GM10266 (cell line): ENCODE measurements around the gene UROC1.

Experiments
- DNase-seq: peaks from one replicate; pipeline ENCODE4 v3.0.0; 2012; ENCODE audit errors: extremely low spot score
- CTCF ChIP-seq: IDR thresholded peaks from 2 replicates; pipeline ENCODE4 v1.5.1; 2012; ENCODE audit warnings: mild to moderate bottlenecking, low read depth; ENCODE audit not compliant: control insufficient read depth, insufficient read depth; ENCODE audit errors: missing control alignments

Gene UROC1

DNA sequence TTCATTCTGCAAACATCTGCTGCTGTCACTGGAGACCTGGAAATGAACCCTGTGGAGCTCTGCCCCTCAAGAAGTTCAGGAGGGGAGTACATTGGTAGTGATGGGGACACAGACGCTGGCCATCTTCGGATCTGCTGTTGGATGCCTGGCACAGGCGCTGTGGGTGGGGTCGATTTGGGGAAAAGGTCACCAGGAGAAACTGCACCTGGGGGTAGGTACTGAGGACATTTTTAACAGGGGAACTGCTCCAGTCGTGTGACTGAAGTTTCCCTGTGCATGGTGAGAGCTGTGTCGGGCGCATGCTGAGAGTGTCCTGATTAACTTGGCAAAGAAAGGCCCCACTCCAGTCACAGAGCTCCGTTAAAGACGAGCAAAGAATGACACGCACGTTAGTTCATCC is 3.4 kb downstream of the UROC1 start:
- DNase-seq = no peak
- no peak for TF ChIP-seq CTCF

GRCh38 chr3:126512916-126513650 is 4.5 kb downstream of the UROC1 start:
- TF ChIP-seq CTCF = no peak
- DNase-seq = no peak

DNA sequence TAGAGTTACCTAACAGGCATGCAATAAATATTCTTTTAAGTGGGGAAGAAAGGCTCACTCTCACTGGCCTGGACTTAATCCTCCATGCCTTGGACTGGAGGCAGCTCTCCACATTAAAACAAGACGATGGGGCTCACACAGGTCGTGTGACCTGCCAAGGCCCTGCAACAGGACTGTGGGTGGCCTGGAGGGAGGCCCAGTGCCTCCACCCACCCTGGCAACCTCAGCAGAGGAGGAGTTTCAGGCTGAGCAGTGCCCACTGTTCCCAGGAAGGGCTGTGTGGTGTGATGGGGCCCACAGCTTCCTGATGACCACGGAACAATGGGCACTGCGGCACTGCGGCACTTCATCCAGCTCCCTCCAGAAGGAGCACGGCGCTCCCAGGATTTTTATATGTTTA is 5.5 kb downstream of the UROC1 start:
- no peak for TF ChIP-seq CTCF
- no peak for DNase-seq

DNA sequence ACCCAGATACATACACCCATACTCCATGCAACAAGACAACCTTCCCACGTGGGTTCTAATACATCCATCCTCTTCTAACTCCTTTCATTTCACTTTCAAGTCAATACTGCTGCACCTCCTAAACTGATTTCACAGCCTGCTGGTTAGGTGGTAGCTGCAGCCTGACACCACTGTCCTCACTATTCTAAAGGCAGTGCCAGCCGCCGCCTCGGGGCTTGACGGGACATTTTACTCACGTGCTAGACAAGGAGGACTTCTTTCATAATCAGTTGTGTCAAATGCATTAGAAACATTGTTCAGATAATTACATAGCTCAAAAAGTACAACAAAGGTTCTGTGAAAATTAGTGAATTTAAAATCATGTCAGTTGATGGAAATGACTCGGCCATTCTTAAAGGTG is 6.3 kb downstream of the UROC1 start:
- TF ChIP-seq CTCF = no peak
- no peak for DNase-seq

DNA sequence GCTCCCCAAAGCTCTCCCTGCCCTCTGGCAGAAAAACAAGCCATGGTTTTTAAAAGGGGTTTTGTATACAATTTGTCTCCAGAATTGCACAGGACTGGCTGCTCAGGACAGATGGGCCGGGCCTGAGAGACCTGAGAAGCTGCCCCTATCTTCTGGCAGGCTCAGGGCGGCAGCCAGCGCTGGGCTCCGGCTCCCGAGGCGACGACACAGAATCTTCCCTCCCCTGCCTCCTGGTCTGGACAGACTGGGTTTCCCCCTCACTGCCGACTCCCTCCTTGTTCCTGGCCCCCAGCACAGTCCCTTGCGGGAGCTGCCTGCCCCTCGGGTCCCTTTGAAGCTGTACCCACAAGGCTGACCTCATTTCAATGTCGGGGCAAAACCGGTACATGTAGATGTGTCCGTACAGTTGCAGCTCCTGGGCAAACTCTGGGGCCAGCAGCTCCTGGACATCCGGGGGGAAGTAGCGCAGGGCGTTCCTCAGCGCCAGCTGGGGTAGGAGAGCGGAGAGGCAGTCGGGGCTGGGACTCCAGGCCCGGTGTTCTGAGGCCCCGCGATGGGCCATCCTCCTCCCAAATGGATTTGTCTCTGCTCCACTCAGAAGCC is 7.2 kb downstream of the UROC1 start:
- TF ChIP-seq CTCF = no peak

DNA sequence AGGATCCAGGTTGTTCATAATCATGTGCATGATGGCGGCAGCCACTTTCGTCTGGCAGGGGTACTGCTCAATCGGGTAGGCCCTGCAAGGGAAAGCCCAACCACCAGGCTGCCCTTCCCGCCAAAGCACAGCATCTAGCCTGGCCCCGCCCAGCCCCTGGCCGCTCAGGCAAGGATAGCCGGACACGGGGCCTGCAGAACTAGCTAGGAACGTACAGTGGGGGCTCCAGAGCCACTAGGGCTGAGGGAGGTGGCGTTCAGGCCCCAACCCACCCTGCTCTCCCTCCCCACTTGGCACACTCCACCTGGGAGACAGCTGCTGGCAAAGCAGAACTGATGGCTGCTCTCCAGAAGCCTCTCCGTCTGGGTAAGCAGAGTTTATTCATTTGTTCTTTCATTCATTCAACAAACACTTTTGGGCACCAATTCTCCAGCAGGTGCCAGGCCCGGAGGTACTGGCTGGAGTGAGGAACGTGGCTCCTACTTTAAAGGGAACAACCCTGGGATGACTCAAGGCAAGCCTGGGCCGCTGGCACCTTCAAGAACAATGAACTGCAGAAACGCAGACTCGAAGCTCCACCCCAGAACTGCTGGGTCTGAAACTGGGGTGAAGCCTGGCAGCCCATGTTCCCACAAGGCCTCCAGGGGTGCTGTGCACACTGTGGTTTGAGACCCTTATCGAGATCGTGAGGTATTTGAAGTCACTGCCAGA is 7.8 kb downstream of the UROC1 start:
- TF ChIP-seq CTCF = no peak
- no peak for DNase-seq

More for the DNA sequence above, 7.2 kb downstream of the UROC1 start:
- no peak for DNase-seq

DNA sequence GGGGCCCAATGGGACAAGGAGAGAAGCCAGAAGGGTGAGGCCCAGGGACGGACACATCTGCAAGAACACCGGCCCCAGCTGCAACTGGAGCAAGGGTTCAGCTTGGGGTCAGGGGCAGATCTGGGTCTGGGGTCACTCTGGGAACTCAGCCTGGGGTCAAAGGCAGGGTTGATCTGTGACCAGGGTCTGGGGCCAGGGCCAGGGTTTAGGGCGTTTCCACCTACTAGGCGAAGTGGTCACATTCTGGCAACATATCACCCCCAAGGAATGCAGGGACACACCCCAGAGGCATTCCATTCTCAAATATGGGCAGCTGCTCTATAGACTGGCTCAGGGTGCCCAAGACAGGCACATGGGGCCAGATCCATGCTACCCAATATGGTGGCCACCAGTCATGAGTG is 9.0 kb downstream of the UROC1 start:
- TF ChIP-seq CTCF = no peak
- DNase-seq = no peak
